ENCODE data around the gene AMPD1.

Gene AMPD1

GRCh38 chr1:114696810-114697209 is 1.5 kb upstream of the AMPD1 start:
- no peak for DNase-seq

GRCh38 chr1:114694540-114695310 is 621 bp downstream of the AMPD1 start:
- DNase-seq = no peak

GRCh38 chr1:114692947-114693346 is 2.4 kb downstream of the AMPD1 start:
- DNase-seq = no peak

- DNase-seq = no peak
These were observed 4.3 kb downstream of the AMPD1 start for GRCh38 chr1:114691061-114691460.

GRCh38 chr1:114690148-114690547 is 5.2 kb downstream of the AMPD1 start:
- DNase-seq = no peak

- DNase-seq = no peak
These were observed 6.8 kb downstream of the AMPD1 start for GRCh38 chr1:114688526-114688925.

- no peak for DNase-seq
These were observed 9.5 kb downstream of the AMPD1 start for GRCh38 chr1:114685851-114686250.

- DNase-seq = no peak
These were observed 17.7 kb downstream of the AMPD1 start for GRCh38 chr1:114677691-114678090.

GRCh38 chr1:114676115-114676514 is 19.2 kb downstream of the AMPD1 start:
- no peak for DNase-seq

GRCh38 chr1:114671939-114672275 is 23.4 kb downstream of the AMPD1 start:
- no peak for DNase-seq

- DNase-seq = no peak
These were observed 24.1 kb downstream of the AMPD1 start for GRCh38 chr1:114671011-114671938.

GRCh38 chr1:114670083-114671010 is 25.0 kb downstream of the AMPD1 start:
- DNase-seq = peak; percentile 91

GRCh38 chr1:114669562-114670082 is 25.7 kb downstream of the AMPD1 start, which contains the start of gene DENND2C:
DENND2C (minus strand) TSS chr1:114670049; CDS start chr1:114625984, 44,065 bp downstream.
- DNase-seq = no peak

GRCh38 chr1:114668784-114669561 is 26.4 kb downstream of the AMPD1 start:
- DNase-seq = peak; percentile 21

- no peak for DNase-seq
These were observed 27.0 kb downstream of the AMPD1 start for GRCh38 chr1:114668373-114668772.

GRCh38 chr1:114666954-114667353 is 28.4 kb downstream of the AMPD1 start:
- no peak for DNase-seq

GRCh38 chr1:114660238-114660637 is 35.1 kb downstream of the AMPD1 start:
- DNase-seq = no peak

- no peak for DNase-seq
These were observed 43.5 kb downstream of the AMPD1 start for GRCh38 chr1:114651893-114652292.

- DNase-seq = no peak
These were observed 46.8 kb downstream of the AMPD1 start for GRCh38 chr1:114648503-114648902.

- DNase-seq = no peak
These were observed 54.0 kb downstream of the AMPD1 start for GRCh38 chr1:114641377-114641776.

- no peak for DNase-seq
These were observed 56.4 kb downstream of the AMPD1 start for GRCh38 chr1:114638910-114639309.

- DNase-seq = no peak
These were observed 62.9 kb downstream of the AMPD1 start for GRCh38 chr1:114632427-114632826.
